WI38 (cell line): ENCODE data around the gene MYCN.

Experiments
- H3K4me3 ChIP-seq: 2 replicates; pipeline ENCODE4 v1.5.1; 2011; ENCODE audit warnings: low read depth, mild to moderate bottlenecking, control low read depth, low read length
- TF ChIP-seq, protein P1 (sequence below): IDR thresholded peaks from 2 replicates; pipeline ENCODE4 v1.5.1; 2012; ENCODE audit warnings: low read depth, mild to moderate bottlenecking, control low read depth, low read length

MYCN gene

DNA sequence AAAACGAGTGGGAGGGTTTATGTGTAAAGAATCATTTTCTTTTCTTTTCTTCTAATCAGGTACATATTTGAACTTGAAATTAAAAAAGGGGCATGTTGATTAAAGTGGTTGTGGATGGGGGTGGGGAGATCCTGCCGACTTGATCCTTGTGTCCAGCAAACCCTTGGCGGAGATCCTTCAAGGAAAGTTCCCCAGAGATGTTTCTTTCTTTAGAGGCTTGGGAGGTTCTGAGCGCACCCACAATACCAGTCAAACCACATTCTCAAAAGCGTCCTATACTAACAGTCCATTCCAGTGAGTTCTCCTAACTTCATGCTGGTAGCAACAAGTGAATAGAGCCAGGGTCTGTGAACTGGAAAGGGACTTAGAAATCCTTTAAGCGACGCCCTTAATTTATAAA lies 49.2 kb downstream of the MYCN start:
- TF ChIP-seq, protein P1, sequence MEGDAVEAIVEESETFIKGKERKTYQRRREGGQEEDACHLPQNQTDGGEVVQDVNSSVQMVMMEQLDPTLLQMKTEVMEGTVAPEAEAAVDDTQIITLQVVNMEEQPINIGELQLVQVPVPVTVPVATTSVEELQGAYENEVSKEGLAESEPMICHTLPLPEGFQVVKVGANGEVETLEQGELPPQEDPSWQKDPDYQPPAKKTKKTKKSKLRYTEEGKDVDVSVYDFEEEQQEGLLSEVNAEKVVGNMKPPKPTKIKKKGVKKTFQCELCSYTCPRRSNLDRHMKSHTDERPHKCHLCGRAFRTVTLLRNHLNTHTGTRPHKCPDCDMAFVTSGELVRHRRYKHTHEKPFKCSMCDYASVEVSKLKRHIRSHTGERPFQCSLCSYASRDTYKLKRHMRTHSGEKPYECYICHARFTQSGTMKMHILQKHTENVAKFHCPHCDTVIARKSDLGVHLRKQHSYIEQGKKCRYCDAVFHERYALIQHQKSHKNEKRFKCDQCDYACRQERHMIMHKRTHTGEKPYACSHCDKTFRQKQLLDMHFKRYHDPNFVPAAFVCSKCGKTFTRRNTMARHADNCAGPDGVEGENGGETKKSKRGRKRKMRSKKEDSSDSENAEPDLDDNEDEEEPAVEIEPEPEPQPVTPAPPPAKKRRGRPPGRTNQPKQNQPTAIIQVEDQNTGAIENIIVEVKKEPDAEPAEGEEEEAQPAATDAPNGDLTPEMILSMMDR: no peak
- no peak overlapping the region for H3K4me3 ChIP-seq

DNA sequence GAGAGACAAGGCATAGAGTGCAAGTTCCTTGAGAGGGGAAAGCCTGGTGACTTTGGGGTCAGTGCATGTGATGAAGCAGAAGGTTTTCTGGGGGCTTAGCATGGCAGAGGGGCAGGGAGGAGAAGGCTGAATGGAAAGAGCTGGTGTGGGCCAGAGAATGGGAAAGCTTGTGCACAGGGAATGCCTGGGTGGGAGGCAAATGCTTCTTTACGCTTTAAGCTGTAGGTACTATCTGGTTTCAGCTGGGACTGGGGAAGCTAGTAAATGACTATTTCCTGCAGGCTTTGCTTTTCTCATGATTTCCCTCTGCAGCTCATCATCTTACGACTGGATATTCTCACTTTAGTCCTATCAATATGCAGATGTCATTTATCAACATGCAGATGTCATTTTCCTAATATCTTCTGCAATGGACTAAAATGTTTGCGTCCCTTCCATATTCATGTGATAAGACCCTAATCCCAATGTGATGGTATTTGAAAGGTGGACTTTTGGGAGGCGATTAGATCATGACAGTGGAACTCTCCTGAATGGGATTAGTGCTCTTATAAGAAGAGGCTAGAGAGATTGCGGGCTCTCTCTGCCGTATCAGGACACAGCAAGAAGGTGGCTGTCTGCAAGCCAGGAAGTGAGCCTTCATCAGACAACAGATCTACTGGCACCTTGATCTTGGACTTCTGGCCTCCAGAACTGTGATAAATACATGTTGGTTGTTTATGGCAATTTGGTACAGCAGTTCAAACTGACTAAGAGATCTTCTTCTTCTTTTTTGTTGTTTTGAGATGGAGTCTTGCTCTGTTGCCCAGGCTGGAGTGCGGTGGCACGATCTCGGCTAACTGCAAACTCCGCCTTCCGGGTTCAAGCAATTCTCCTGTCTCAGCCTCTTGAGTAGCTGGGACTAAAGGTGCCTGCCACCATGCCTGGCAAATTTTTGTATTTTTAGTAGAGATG lies 50.1 kb downstream of the MYCN start:
- TF ChIP-seq, protein P1: no peak
- H3K4me3 ChIP-seq: no peak overlapping the region

- no peak overlapping the region for H3K4me3 ChIP-seq
- TF ChIP-seq, protein P1: no peak
Observed at GRCh38 chr2:15991231-15991630, 50.9 kb downstream of the MYCN start.

DNA sequence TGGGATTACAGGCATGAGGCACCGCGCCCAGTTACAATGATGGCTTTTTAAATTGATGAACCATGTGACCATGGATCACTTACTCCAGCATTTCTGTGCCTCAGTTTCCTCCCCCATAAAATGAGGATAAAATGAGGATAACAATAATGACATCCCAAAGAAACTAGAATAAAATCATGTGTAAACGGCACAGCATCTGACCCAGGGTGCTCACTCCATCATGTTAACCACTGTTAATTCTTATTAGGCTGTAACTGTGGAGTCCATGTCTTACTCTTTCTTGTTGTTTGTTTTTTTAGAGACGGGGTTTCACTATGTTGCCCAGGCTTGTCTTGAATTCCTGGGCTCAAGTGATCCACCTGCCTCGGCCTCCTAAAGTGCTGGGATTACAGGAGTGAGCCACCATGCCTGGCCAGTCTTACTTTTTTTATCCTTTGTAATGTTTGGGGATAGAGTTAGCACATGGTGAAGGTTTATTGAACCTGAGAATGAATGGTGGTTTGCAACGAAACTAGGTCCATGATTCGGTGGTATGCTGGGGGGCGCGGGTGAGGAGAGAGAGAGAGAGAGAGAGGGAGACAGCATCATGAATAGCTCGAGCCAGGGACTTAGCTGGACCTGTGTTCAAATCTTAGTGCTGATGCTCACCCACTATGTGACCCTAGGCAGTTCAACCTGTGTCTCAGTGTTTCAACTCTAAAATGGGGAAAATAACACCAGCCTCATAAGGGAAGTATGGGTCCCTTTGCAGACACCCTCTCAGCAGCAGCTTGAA lies 52.3 kb downstream of the MYCN start:
- TF ChIP-seq, protein P1: no peak
- H3K4me3 ChIP-seq: no peak overlapping the region

- no peak overlapping the region for H3K4me3 ChIP-seq
- TF ChIP-seq, protein P1: no peak
Observed at GRCh38 chr2:15993232-15993610, 52.9 kb downstream of the MYCN start.

DNA sequence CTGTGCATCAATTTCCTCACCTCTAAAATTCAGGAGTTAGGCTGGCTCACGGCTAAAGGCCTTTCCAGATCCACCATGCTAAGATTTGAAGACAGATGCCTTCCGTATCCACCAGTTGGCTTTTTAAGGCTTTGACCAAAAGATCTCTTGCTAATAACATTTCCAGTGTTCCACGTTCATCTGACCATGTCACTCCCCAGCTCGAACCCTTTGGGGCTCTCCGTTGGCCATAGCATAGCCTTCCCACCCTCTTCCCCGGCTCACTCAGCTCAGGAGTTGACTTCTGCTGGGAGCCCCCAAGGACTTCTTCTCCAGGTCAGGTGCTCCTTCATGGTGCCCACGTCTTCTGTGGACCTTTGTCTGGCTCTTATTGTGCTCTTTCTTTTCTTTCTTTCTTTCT lies 53.3 kb downstream of the MYCN start:
- H3K4me3 ChIP-seq: no peak overlapping the region
- TF ChIP-seq, protein P1: no peak

DNA sequence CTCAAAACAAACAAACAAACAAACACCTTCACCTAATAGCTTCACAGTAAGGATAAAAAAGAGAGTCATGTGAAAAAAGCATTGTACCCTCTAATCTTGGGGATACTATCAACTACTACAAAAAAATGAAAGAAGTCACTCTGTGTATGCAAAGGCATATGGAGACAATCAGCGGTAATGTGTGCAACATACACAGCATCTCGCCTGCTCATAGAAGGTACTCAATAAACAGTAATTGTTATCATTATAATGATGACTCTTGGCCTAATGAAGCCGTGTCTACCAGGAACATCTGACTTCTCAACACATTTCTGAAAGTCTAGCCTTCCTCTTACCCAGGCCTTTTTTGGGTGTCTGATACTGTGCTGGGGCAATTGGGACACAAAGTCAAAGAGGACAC lies 55.3 kb downstream of the MYCN start:
- no peak overlapping the region for H3K4me3 ChIP-seq
- TF ChIP-seq, protein P1: no peak
